Measurements from ENCODE around the gene DDC. TPM values are rescaled to one million over a fixed set of nuclear protein-coding genes. Genes with fewer than 3 reads are reported as not detected.

DDC gene
- total RNA-seq, 1 donor from 2014 or later: not detected

- Mint-ChIP-seq H3K27me3 (ENCODE audit: low read depth) (no peaks in the 10 kb centered on the region), H3K9me3 (no peaks in the 10 kb centered on the region), H3K36me3 (ENCODE audit: low read depth) (peaks cover 45% of the 10 kb centered on the region), H3K4me3 (ENCODE audit: low read depth) (no peak overlapping the region), H3K4me1 (ENCODE audit: low read depth) (no peaks in the 10 kb centered on the region), H3K27ac (no peak overlapping the region)
- intact Hi-C loops (cut with micrococcal nuclease): no loop called here
- no peak for DNase-seq (ENCODE audit: low spot score)
Measured at GRCh38 chr7:50436133-50436806, 128.9 kb downstream of the DDC start.

GRCh38 chr7:50431722-50432305, 133.4 kb downstream of the DDC start:
- no peak overlapping the region for H3K4me3 Mint-ChIP-seq (ENCODE audit: low read depth)
- H3K4me1 Mint-ChIP-seq (ENCODE audit: low read depth): no peaks in the 10 kb centered on the region
- intact Hi-C loops (cut with micrococcal nuclease): no loop called here
- H3K9me3 Mint-ChIP-seq: no peaks in the 10 kb centered on the region
- H3K27me3 Mint-ChIP-seq (ENCODE audit: low read depth): no peaks in the 10 kb centered on the region
- peaks cover 7% of the 10 kb centered on the region for H3K36me3 Mint-ChIP-seq (ENCODE audit: low read depth)
- no peak overlapping the region for H3K27ac Mint-ChIP-seq
- no peak for DNase-seq (ENCODE audit: low spot score)

GRCh38 chr7:50431316-50431715, 133.9 kb downstream of the DDC start:
- Mint-ChIP-seq H3K27ac (no peak overlapping the region), H3K36me3 (ENCODE audit: low read depth) (peaks cover 5% of the 10 kb centered on the region), H3K4me1 (ENCODE audit: low read depth) (no peaks in the 10 kb centered on the region), H3K4me3 (ENCODE audit: low read depth) (no peak overlapping the region), H3K9me3 (no peaks in the 10 kb centered on the region), H3K27me3 (ENCODE audit: low read depth) (no peaks in the 10 kb centered on the region)
- intact Hi-C loops (cut with micrococcal nuclease): no loop called here
- DNase-seq (ENCODE audit: low spot score): no peak

- Mint-ChIP-seq H3K9me3 (no peaks in the 10 kb centered on the region), H3K27ac (no peak overlapping the region), H3K36me3 (ENCODE audit: low read depth) (no peaks in the 10 kb centered on the region), H3K27me3 (ENCODE audit: low read depth) (no peaks in the 10 kb centered on the region), H3K4me1 (ENCODE audit: low read depth) (no peaks in the 10 kb centered on the region), H3K4me3 (ENCODE audit: low read depth) (no peak overlapping the region)
- DNase-seq (ENCODE audit: low spot score): no peak
- intact Hi-C loops (cut with micrococcal nuclease): no loop called here
Measured at GRCh38 chr7:50428911-50429310, 136.3 kb downstream of the DDC start.

- no peak for DNase-seq (ENCODE audit: low spot score)
- Mint-ChIP-seq H3K27me3 (ENCODE audit: low read depth) (no peaks in the 10 kb centered on the region), H3K36me3 (ENCODE audit: low read depth) (no peaks in the 10 kb centered on the region), H3K4me1 (ENCODE audit: low read depth) (no peaks in the 10 kb centered on the region), H3K4me3 (ENCODE audit: low read depth) (no peak overlapping the region), H3K27ac (no peak overlapping the region), H3K9me3 (no peaks in the 10 kb centered on the region)
- intact Hi-C loops (cut with micrococcal nuclease): no loop called here
Measured at GRCh38 chr7:50427518-50427917, 137.7 kb downstream of the DDC start.

- Mint-ChIP-seq H3K36me3 (ENCODE audit: low read depth) (no peaks in the 10 kb centered on the region), H3K27ac (no peak overlapping the region), H3K4me3 (ENCODE audit: low read depth) (no peak overlapping the region), H3K27me3 (ENCODE audit: low read depth) (no peaks in the 10 kb centered on the region), H3K4me1 (ENCODE audit: low read depth) (no peaks in the 10 kb centered on the region), H3K9me3 (no peaks in the 10 kb centered on the region)
- intact Hi-C loops (cut with micrococcal nuclease): no loop called here
- DNase-seq (ENCODE audit: low spot score): no peak
Measured at GRCh38 chr7:50426280-50427045, 138.7 kb downstream of the DDC start.

- Mint-ChIP-seq H3K4me1 (ENCODE audit: low read depth) (no peaks in the 10 kb centered on the region), H3K27me3 (ENCODE audit: low read depth) (no peaks in the 10 kb centered on the region), H3K9me3 (no peaks in the 10 kb centered on the region), H3K36me3 (ENCODE audit: low read depth) (no peaks in the 10 kb centered on the region), H3K4me3 (ENCODE audit: low read depth) (no peak overlapping the region), H3K27ac (no peak overlapping the region)
- no peak for DNase-seq (ENCODE audit: low spot score)
- intact Hi-C loops (cut with micrococcal nuclease): no loop called here
Measured at GRCh38 chr7:50425318-50425717, 139.9 kb downstream of the DDC start.

GRCh38 chr7:50423860-50424259, 141.3 kb downstream of the DDC start:
- H3K4me3 Mint-ChIP-seq (ENCODE audit: low read depth): no peak overlapping the region
- H3K9me3 Mint-ChIP-seq: no peaks in the 10 kb centered on the region
- H3K27me3 Mint-ChIP-seq (ENCODE audit: low read depth): no peaks in the 10 kb centered on the region
- no peaks in the 10 kb centered on the region for H3K4me1 Mint-ChIP-seq (ENCODE audit: low read depth)
- no peaks in the 10 kb centered on the region for H3K36me3 Mint-ChIP-seq (ENCODE audit: low read depth)
- DNase-seq (ENCODE audit: low spot score): no peak
- H3K27ac Mint-ChIP-seq: no peak overlapping the region
- intact Hi-C loops (cut with micrococcal nuclease): no loop called here

- Mint-ChIP-seq H3K4me1 (ENCODE audit: low read depth) (peaks cover 2% of the 10 kb centered on the region), H3K27me3 (ENCODE audit: low read depth) (no peaks in the 10 kb centered on the region), H3K9me3 (no peaks in the 10 kb centered on the region), H3K27ac (no peak overlapping the region), H3K36me3 (ENCODE audit: low read depth) (no peaks in the 10 kb centered on the region), H3K4me3 (ENCODE audit: low read depth) (no peak overlapping the region)
- no peak for DNase-seq (ENCODE audit: low spot score)
- intact Hi-C loops (cut with micrococcal nuclease): no loop called here
Measured at GRCh38 chr7:50422858-50423257, 142.3 kb downstream of the DDC start.

GRCh38 chr7:50421043-50421442, 144.2 kb downstream of the DDC start:
- Mint-ChIP-seq H3K27me3 (ENCODE audit: low read depth) (no peaks in the 10 kb centered on the region), H3K27ac (no peak overlapping the region), H3K36me3 (ENCODE audit: low read depth) (no peaks in the 10 kb centered on the region), H3K4me3 (ENCODE audit: low read depth) (no peak overlapping the region), H3K4me1 (ENCODE audit: low read depth) (peaks cover 18% of the 10 kb centered on the region), H3K9me3 (no peaks in the 10 kb centered on the region)
- DNase-seq (ENCODE audit: low spot score): no peak
- intact Hi-C loops (cut with micrococcal nuclease): no loop called here

GRCh38 chr7:50418526-50419290, 146.5 kb downstream of the DDC start:
- no peaks in the 10 kb centered on the region for H3K9me3 Mint-ChIP-seq
- H3K36me3 Mint-ChIP-seq (ENCODE audit: low read depth): no peaks in the 10 kb centered on the region
- peaks cover 28% of the 10 kb centered on the region for H3K4me1 Mint-ChIP-seq (ENCODE audit: low read depth)
- no peaks in the 10 kb centered on the region for H3K27me3 Mint-ChIP-seq (ENCODE audit: low read depth)
- H3K27ac Mint-ChIP-seq: no peak overlapping the region
- intact Hi-C loops (cut with micrococcal nuclease): loop anchor here (1.0 kb wide), 4 partner anchors 25 to 326 kb away; no protein-coding TSS in a partner anchor
- no peak for DNase-seq (ENCODE audit: low spot score)
- H3K4me3 Mint-ChIP-seq (ENCODE audit: low read depth): no peak overlapping the region

GRCh38 chr7:50418086-50418515, 147.1 kb downstream of the DDC start:
- no peak overlapping the region for H3K27ac Mint-ChIP-seq
- intact Hi-C loops (cut with micrococcal nuclease): loop anchor here (1.0 kb wide), 4 partner anchors 25 to 326 kb away; no protein-coding TSS in a partner anchor
- H3K27me3 Mint-ChIP-seq (ENCODE audit: low read depth): no peaks in the 10 kb centered on the region
- no peaks in the 10 kb centered on the region for H3K36me3 Mint-ChIP-seq (ENCODE audit: low read depth)
- peak; percentile 66 for DNase-seq (ENCODE audit: low spot score)
- H3K9me3 Mint-ChIP-seq: no peaks in the 10 kb centered on the region
- H3K4me1 Mint-ChIP-seq (ENCODE audit: low read depth): peaks cover 28% of the 10 kb centered on the region
- H3K4me3 Mint-ChIP-seq (ENCODE audit: low read depth): no peak overlapping the region

All from activated T-helper 2 cell treated with anti-CD3 and anti-CD28 coated beads, Interferon-gamma antibody, Interleukin-2, Interleukin-4, amounts not matched to agents 10 μg/mL and 5 μg/mL and 100 μg/mL, durations not matched to agents 14 hours and 24 hours and 36 hours (primary cell).